ENCODE measurements around the gene NFX1. TPM values are rescaled to one million over a fixed set of nuclear protein-coding genes. Genes with fewer than 3 reads are reported as not detected.
"Not testable (repeated sequence)": the region's sequence is repeated elsewhere in the genome, so short reads cannot be mapped to it uniquely, and the experiment has no call there.

The NFX1 gene
- total and polyA plus RNA-seq, 2 donors (not counting 1 experiment from before 2014, with no cell fraction given): 67.6 to 76.3 TPM

- H3K9me3 ChIP-seq (ENCODE audit: control extremely low read depth in 1 of 3, control insufficient read depth in 2 of 3, insufficient read depth in 1 of 3, low read length in 2 of 3); POLR2A ChIA-PET; H4K20me1 ChIP-seq (ENCODE audit: control insufficient read depth, insufficient read depth, low read length, poor library complexity, severe bottlenecking); H3K36me3 ChIP-seq (replicated peaks in 1 of 2; ENCODE audit: control extremely low read depth in 1 of 2, control insufficient read depth in 1 of 2, extremely low read depth in 1 of 2, insufficient read depth in 2 of 2, low read length in 1 of 2); ATAC-seq (ENCODE audit: low read depth); H3K27me3 ChIP-seq (replicated peaks in 1 of 4; ENCODE audit: control extremely low read depth in 1 of 4, control insufficient read depth in 3 of 4, insufficient read depth in 4 of 4, low read length in 3 of 4); H3K9ac ChIP-seq (ENCODE audit: low read length); H3K4me1 Mint-ChIP-seq; H3K4me1 ChIP-seq (ENCODE audit: control insufficient read depth in 2 of 2, insufficient read depth in 2 of 2, low read length in 2 of 2); H2AFZ ChIP-seq (ENCODE audit: insufficient read depth, low read depth, low read length, poor library complexity, severe bottlenecking); H3K27ac Mint-ChIP-seq; H3K27me3 Mint-ChIP-seq; H3K4me3 ChIP-seq (ENCODE audit: control extremely low read depth in 1 of 5, extremely low read depth in 1 of 5, insufficient read depth in 1 of 5, low read depth in 2 of 5, low read length in 4 of 5); H3K79me2 ChIP-seq (ENCODE audit: control insufficient read depth, insufficient read depth, low read length); DNase-seq; H3K27ac ChIP-seq (ENCODE audit: low read length in 2 of 2); H3K9me3 Mint-ChIP-seq (ENCODE audit: insufficient read depth); H3K4me2 ChIP-seq (replicated peaks; ENCODE audit: low read depth, low read length, poor library complexity, severe bottlenecking); H3K4me3 Mint-ChIP-seq: not testable (repeated sequence)
- CTCF ChIA-PET: interaction anchor here (2.4 kb wide), 1 partner anchor 65 kb away, joined by 24 read pairs; no protein-coding TSS in a partner anchor
- intact Hi-C loops (cut with micrococcal nuclease): loop anchor here (2.0 to 10.0 kb wide), 2 partner anchors 64 to 92 kb away; no protein-coding TSS in a partner anchor
- WGBS (ENCODE audit: insufficient coverage): 94% methylated on average over 5 of the region's 10 CpGs
Measured at GRCh38 chr9:33402371-33402770, 112.1 kb downstream of the NFX1 start, which contains the start of gene AQP7. AQP7 (minus strand) TSS chr9:33402568; CDS start chr9:33401262, 1,306 bp downstream.

GRCh38 chr9:33403941-33404787 lies 113.8 kb downstream of the NFX1 start:
- H3K27ac Mint-ChIP-seq: no peak overlapping the region
- ATAC-seq (ENCODE audit: low read depth) (no peak), DNase-seq (no peak)

More at GRCh38 chr9:33403941-33404787, 113.8 kb downstream of the NFX1 start:
- WGBS (ENCODE audit: insufficient coverage): 91% methylated on average over 15 of the region's 17 CpGs
- Mint-ChIP-seq H3K27me3 (peaks cover 9% of the 10 kb centered on the region), H3K4me3 (no peak overlapping the region), H3K9me3 (ENCODE audit: insufficient read depth) (no peaks in the 10 kb centered on the region), H3K4me1 (no peaks in the 10 kb centered on the region)
- no peaks in the 10 kb centered on the region for H3K79me2 ChIP-seq (ENCODE audit: control insufficient read depth, insufficient read depth, low read length)
- no peak overlapping the region for H3K9ac ChIP-seq (ENCODE audit: low read length)
- H3K4me2 ChIP-seq (replicated peaks; ENCODE audit: low read depth, low read length, poor library complexity, severe bottlenecking): no peak overlapping the region
- TF ChIP-seq CTCF (IDR thresholded peaks at IDR 0.05) (no peak), EZH2 (IDR thresholded peaks at IDR 0.05; ENCODE audit: borderline replicate concordance, insufficient read depth, low read depth, low read length, poor library complexity, severe bottlenecking) (no peak)
- ChIA-PET CTCF (interaction anchor here (0.7 to 2.4 kb wide), 5 partner anchors 18 to 317 kb away, joined by 3 to 24 read pairs (median 3); no protein-coding TSS in a partner anchor), POLR2A (no interaction called here)
- intact Hi-C loops (cut with micrococcal nuclease): loop anchor here (2.0 to 10.0 kb wide), 2 partner anchors 63 to 91 kb away; no protein-coding TSS in a partner anchor
- no peaks in the 10 kb centered on the region for H3K9me3 ChIP-seq (ENCODE audit: control extremely low read depth in 1 of 3, control insufficient read depth in 2 of 3, insufficient read depth in 1 of 3, low read length in 2 of 3)
- no peaks in the 10 kb centered on the region for H3K27me3 ChIP-seq (replicated peaks in 1 of 4; ENCODE audit: control extremely low read depth in 1 of 4, control insufficient read depth in 3 of 4, insufficient read depth in 4 of 4, low read length in 3 of 4)
- no peak overlapping the region for H3K27ac ChIP-seq (ENCODE audit: low read length in 2 of 2)
- H2AFZ ChIP-seq (ENCODE audit: insufficient read depth, low read depth, low read length, poor library complexity, severe bottlenecking): no peak overlapping the region
- no peaks in the 10 kb centered on the region for H4K20me1 ChIP-seq (ENCODE audit: control insufficient read depth, insufficient read depth, low read length, poor library complexity, severe bottlenecking)
- no peaks in the 10 kb centered on the region for H3K4me1 ChIP-seq (ENCODE audit: control insufficient read depth in 2 of 2, insufficient read depth in 2 of 2, low read length in 2 of 2)
- H3K36me3 ChIP-seq (replicated peaks in 1 of 2; ENCODE audit: control extremely low read depth in 1 of 2, control insufficient read depth in 1 of 2, extremely low read depth in 1 of 2, insufficient read depth in 2 of 2, low read length in 1 of 2): no peaks in the 10 kb centered on the region
- no peak overlapping the region for H3K4me3 ChIP-seq (ENCODE audit: control extremely low read depth in 1 of 5, extremely low read depth in 1 of 5, insufficient read depth in 1 of 5, low read depth in 2 of 5, low read length in 4 of 5)
